Stimulated activated CD8-positive, alpha-beta memory T cell treated with anti-CD3 and anti-CD28 coated beads, Interleukin-12 subunit alpha, Interleukin-12 subunit beta, amount 100 ng/mL, for 24 hours (primary cell): ENCODE data around the gene PAEP.

Experiments
- DNase-seq: peaks from one replicate; pipeline ENCODE4 v3.0.0-alpha.2; 2020; ENCODE audit errors: extremely low read depth

PAEP gene

GRCh38 chr9:135551031-135551430 lies 10.5 kb upstream of the PAEP start:
- no peak for DNase-seq

GRCh38 chr9:135551456-135551855 lies 10.1 kb upstream of the PAEP start:
- no peak for DNase-seq

GRCh38 chr9:135552021-135552697 lies 9.4 kb upstream of the PAEP start:
- DNase-seq = no peak

GRCh38 chr9:135552698-135553171 lies 8.8 kb upstream of the PAEP start:
- DNase-seq = no peak

DNA sequence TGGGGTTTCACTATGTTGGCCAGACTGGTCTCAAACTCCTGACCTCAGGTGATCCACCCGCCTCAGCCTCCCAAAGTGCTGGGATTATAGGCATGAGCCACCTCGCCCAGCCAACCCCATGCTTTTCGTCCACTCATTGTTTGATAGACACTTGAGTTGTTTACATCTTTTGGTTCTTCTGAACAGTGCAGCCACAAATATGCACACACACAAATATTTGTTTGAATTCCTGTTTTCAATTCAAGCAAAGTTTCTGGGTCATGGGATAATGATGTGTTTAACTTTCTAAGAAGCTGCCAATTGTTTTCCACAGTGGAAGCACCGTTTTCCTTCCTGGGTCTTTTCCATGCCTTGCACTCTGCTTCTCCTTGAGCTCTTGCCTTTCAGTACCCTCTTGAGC lies 6.8 kb upstream of the PAEP start:
- no peak for DNase-seq

GRCh38 chr9:135555203-135555602 lies 6.4 kb upstream of the PAEP start:
- DNase-seq = no peak

- DNase-seq = no peak
Observed at GRCh38 chr9:135555910-135556309, 5.6 kb upstream of the PAEP start.

DNA sequence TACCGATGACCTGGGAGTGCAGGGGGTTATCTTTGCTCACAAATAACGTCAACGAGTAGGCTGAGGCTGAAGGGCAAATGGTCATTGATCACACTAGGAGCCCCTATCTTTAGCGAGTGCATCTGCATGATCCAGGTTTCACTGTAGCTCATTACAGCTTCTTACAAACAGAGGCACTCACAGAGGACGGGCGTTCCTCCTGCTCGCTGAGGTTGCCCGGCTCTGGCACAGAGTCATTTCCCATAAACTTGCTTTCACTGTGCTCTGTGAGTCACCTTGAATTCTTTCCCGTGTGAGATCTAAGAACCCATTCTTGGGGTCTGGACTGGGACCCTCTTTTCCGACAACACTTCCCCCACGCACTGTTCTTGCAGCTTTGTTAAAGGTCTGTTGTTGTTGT lies 1.9 kb upstream of the PAEP start:
- DNase-seq = no peak

- DNase-seq = no peak
Observed at GRCh38 chr9:135562235-135562745, 734 bp downstream of the PAEP start.

DNA sequence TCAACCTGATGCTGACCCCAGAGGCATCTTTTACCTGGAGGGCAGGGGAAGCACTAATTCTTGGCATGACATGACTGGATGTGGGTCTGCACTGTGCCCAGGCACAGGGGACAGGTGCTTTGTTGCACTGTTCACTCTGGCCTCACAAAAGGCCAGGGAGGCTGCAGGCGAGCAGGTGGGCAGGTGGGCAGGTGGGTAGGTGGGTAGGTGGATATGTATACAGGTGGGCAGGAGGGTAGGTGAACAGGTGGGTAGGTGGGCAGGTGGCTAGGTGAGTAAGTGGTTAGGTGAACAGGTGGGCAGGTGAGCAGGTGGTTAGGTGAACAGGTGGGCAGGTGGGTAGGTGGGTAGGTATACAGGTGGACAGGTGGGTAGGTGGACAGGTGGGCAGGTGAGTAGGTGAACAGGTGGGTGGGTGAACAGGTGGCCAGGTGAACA lies 1.5 kb downstream of the PAEP start:
- no peak for DNase-seq

DNA sequence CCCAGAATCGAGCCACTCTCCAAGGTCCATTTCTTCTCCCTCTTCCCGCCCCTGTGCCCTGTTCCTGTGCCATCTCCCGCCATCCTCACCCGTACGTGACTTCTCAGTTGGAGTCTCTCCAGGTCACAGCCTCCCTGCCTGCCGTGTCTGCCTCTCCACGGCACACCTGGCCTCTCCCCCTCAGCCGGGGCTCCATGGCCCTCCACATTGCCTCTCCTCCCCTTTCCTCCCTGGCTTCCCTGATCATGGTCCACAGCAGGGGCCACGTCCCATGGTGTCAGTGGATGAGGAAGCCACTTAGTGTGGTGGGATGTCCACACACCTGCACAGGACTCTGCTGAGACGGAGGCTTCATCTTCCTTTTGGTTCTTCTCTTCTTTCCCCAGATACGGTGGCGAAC lies 2.3 kb downstream of the PAEP start:
- no peak for DNase-seq

- no peak for DNase-seq
Observed at GRCh38 chr9:135565141-135565628, 3.6 kb downstream of the PAEP start.

DNA sequence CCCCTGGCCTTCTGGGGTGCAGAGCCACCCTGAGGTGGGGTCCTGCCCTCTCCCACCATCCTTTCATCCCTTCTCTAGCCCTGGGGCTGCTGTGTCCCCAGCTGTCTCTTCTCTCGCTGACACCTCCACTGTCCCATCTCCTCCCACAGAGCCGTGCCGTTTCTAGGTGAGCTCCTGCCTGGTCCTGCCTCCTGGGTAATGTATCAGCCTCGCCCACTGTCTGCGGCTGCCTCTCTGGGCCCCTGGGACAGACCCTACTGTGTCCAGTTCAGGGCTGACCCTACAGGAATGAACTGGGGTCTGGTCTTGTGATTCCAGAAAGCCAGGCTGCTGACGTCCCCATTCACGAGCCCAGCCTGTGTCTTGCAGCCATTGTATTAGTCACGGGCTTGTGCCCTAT lies 4.1 kb downstream of the PAEP start:
- DNase-seq = no peak

DNA sequence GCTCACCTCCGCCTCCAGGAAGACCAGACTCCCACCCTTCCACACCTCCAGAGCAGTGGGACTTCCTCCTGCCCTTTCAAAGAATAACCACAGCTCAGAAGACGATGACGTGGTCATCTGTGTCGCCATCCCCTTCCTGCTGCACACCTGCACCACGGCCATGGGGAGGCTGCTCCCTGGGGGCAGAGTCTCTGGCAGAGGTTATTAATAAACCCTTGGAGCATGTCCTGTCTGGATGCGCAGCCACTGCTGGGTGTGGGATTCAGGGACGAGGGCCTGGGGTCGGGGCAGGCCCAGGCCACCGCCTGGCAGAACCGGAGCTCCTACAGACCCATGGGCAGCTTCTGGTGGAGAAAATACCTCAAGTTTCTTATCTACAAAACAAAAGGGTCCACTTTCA lies 5.0 kb downstream of the PAEP start:
- DNase-seq = no peak

GRCh38 chr9:135567311-135567710 lies 5.8 kb downstream of the PAEP start:
- no peak for DNase-seq

GRCh38 chr9:135568026-135568425 lies 6.5 kb downstream of the PAEP start:
- DNase-seq = no peak

DNA sequence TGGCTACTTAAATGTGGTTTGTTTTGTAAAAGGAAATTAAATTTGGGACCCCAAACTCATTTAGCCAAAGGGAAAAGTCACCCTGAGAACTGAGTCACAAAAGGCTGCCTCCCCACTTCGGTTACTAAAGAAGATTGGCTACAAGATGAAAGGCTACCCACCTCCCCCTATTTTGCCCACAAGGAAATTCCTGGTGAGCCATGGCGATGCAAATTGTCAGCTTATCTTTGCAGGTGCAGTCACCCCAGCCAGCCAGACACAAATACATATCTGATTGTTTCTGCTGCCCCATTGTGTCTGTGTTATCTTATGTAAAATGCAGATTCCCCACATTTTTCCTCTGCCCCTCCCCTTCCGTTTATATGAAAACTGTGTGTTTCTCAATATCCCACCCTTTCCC lies 8.9 kb downstream of the PAEP start:
- no peak for DNase-seq

DNA sequence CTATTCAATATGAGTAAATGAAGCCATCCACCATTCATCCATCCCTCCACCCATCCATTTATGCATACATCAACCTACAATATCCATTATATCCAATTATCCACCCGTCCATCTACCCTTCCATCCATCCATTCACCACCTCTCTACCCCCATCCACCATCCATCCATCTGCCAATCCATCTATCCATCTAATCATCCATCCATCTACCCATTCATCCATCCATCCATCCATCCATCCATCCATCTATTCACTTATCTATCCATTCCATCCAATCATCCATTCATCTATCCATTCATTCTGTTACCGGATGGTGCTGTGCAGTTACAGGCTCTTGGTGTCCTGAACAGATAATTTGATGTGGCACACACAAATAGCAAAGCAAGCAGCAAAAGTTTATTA lies 10.7 kb downstream of the PAEP start:
- no peak for DNase-seq

- no peak for DNase-seq
Observed at GRCh38 chr9:135573124-135573523, 11.6 kb downstream of the PAEP start.

- DNase-seq = no peak
Observed at GRCh38 chr9:135574331-135574730, 12.8 kb downstream of the PAEP start.

DNA sequence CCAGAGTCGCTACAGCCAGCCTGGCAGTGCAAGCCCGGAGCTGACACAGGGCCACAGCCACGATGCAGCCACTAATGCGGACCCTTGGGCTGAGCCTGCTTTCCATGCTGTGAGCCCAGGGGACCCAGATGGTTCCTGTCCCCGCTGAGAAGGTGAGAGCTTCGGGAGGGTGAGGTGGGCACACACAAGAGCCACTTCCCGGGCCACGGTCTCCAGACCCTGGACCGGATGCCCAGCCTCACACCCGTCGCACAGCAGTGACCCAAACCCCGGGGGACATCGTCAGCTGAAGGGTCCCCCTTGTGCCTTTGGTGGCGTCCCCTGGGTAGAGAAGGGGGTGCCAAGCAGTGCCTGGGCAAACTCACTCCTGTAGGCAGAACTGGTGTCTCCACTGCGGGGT lies 13.4 kb downstream of the PAEP start:
- no peak for DNase-seq

DNA sequence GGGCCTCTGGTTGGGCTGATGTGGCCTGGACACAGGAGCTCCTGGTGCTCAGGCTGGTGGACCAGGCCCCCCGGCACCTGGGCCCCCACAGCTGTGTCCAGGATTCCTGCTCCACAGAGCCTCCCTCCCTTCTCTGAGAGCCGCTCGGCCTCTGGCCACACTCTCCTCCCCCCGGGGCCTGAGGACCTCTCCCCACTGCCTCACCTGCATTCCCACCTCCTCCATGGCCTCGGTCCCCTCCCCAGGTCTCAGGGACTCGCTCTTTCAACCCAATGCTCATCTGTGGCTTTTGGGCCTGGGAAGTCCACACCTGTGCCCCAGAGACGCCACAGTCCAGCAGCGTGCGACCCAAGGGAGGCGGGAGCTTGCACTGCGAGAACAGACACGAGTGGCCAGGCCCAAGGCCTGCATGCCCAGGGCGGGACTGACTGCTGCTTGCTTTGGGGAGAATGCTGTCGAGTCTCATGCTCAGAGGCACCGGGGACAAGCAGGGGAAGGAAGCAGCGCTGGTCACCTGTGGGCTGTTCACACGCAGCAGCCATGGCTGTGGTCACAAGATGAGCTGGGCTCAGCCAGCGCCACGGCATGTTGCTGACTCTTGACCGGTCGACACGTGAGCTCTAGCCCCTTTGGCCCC lies 14.6 kb downstream of the PAEP start:
- no peak for DNase-seq

DNA sequence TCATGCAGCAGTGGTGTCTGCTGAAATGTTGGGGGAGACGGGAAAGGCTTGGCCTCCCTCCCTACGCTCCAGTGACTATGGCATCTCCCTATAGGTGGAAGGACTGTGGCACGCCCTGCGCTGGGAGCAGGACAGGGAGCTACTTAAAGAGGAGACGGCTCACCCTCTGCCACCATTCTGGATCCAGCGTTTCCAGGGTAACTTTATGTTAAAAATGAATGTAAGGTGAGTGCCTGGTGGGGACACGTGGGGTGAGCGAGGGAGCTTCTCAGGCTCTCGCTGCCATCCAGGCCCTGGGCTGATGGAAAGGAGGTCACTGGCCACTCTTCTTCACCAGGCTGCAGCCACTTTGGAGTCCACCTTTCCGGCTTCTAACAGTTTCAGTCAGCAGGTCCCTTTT lies 15.7 kb downstream of the PAEP start:
- DNase-seq = no peak
